ENCODE data around the gene SSR3.

Gene SSR3

DNA sequence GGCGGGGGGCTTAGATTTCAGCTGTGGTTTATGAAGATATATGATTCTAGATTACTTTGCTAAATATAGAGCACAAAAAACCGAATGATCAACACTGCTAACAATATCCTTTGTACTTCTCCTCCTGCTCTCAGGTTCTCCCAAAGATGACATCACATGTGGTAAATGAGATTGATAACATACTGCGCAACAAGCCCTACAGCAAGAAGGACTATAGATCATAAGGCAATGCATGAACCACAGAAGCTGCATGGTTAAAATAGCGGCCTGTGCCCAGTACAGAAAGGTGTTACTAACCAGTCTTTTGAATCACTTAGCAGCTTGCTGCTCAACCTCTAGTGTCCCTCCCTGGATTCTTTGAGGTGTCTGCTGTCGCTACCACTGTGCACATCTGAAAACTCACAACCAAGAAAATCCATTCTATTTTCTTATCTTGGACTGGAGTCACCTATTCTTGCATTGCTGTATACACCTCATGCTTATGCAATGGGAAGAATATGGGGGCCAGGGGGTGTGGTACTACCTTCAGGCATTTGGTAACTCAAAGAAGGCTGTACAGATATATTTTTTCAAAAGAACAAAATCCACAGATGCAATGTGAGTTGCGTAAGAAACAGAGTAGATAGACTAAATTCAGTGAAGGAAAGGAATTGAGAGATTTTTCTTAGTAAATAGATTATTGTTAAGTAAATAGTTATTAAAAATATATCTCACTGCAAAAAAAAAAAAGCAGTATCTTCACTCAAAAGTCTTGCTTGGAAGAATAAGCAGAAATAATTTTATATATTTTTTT, 18.2 kb downstream of the SSR3 start:
- no peak overlapping the region for H3K27ac ChIP-seq (replicated peaks)
- 0 out of 2 replicates have a peak, but pooled peaks have one; percentile 37 for TF ChIP-seq POLR2AphosphoS5 (IDR thresholded peaks at IDR 0.05; ENCODE audit: low read depth)
- TF ChIP-seq, protein P1, sequence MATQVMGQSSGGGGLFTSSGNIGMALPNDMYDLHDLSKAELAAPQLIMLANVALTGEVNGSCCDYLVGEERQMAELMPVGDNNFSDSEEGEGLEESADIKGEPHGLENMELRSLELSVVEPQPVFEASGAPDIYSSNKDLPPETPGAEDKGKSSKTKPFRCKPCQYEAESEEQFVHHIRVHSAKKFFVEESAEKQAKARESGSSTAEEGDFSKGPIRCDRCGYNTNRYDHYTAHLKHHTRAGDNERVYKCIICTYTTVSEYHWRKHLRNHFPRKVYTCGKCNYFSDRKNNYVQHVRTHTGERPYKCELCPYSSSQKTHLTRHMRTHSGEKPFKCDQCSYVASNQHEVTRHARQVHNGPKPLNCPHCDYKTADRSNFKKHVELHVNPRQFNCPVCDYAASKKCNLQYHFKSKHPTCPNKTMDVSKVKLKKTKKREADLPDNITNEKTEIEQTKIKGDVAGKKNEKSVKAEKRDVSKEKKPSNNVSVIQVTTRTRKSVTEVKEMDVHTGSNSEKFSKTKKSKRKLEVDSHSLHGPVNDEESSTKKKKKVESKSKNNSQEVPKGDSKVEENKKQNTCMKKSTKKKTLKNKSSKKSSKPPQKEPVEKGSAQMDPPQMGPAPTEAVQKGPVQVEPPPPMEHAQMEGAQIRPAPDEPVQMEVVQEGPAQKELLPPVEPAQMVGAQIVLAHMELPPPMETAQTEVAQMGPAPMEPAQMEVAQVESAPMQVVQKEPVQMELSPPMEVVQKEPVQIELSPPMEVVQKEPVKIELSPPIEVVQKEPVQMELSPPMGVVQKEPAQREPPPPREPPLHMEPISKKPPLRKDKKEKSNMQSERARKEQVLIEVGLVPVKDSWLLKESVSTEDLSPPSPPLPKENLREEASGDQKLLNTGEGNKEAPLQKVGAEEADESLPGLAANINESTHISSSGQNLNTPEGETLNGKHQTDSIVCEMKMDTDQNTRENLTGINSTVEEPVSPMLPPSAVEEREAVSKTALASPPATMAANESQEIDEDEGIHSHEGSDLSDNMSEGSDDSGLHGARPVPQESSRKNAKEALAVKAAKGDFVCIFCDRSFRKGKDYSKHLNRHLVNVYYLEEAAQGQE (IDR thresholded peaks at IDR 0.05; ENCODE audit: insufficient replicate concordance, low read depth) = no peak
- no peaks in the 10 kb centered on the region for H3K27me3 ChIP-seq (ENCODE audit: insufficient read depth, poor library complexity, severe bottlenecking)
- no peak overlapping the region for H3K4me3 ChIP-seq (replicated peaks; ENCODE audit: insufficient read depth, low read length)
- DNase-seq (ENCODE audit: low read depth in 1 of 2, low spot score in 1 of 2) = no peak

DNA sequence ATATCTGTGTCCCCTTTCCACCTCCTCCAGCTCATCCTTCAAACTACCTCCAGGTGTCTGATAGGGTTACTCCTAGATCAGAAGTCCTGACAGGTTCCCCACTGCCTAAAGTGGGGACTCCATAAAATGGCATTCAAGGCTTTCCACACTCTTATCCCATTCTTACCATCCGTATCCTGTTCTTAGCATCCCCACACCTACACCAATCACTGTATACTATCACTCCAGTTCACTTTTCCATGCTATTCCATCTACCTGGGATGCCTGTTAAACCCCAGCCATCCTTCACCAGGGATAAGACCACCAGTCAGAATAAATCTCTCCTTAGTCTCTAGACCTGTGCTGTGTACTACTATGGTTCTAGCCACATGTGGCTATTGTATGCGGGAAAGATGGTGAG, 19.1 kb downstream of the SSR3 start:
- Histone ChIP-seq H3K27me3 (ENCODE audit: insufficient read depth, poor library complexity, severe bottlenecking) (no peaks in the 10 kb centered on the region), H3K4me3 (replicated peaks; ENCODE audit: insufficient read depth, low read length) (no peak overlapping the region), H3K27ac (replicated peaks) (no peak overlapping the region)
- TF ChIP-seq GABPA (IDR thresholded peaks at IDR 0.05; ENCODE audit: low read depth) (no peak), POLR2AphosphoS5 (IDR thresholded peaks at IDR 0.05; ENCODE audit: low read depth) (no peak; the same call in 1 of the 2 replicates), SPI1 (IDR thresholded peaks at IDR 0.05; ENCODE audit: borderline replicate concordance, low read depth) (no peak)
- TF ChIP-seq, protein P2, sequence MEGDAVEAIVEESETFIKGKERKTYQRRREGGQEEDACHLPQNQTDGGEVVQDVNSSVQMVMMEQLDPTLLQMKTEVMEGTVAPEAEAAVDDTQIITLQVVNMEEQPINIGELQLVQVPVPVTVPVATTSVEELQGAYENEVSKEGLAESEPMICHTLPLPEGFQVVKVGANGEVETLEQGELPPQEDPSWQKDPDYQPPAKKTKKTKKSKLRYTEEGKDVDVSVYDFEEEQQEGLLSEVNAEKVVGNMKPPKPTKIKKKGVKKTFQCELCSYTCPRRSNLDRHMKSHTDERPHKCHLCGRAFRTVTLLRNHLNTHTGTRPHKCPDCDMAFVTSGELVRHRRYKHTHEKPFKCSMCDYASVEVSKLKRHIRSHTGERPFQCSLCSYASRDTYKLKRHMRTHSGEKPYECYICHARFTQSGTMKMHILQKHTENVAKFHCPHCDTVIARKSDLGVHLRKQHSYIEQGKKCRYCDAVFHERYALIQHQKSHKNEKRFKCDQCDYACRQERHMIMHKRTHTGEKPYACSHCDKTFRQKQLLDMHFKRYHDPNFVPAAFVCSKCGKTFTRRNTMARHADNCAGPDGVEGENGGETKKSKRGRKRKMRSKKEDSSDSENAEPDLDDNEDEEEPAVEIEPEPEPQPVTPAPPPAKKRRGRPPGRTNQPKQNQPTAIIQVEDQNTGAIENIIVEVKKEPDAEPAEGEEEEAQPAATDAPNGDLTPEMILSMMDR (IDR thresholded peaks at IDR 0.05; ENCODE audit: insufficient read depth, low read length) = no peak
- TF ChIP-seq, protein P1 (IDR thresholded peaks at IDR 0.05; ENCODE audit: insufficient replicate concordance, low read depth) = no peak
- no peak for DNase-seq (ENCODE audit: low read depth in 1 of 2, low spot score in 1 of 2)

DNA sequence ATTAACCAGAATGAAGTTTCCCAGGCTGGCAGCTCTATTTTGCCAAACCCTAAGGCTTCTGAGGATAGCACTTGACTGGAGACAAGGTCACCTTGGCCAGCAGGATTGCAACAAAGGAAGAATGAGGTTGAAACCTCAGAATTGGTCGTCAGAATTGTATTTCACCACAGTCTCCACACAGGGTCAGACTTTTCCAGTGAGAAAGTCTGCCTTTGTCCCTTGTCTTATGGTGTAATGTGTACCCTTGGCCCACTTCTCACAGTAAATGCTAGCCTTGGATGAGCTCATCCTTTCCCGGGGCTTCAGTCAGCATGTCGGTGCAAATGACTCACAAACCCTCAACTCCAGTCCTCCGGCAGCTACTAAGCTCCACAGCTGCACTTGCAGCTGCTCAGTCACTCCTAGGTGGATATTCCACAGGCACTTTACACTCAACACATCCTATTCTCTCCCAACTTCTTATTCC, 19.7 kb downstream of the SSR3 start:
- Histone ChIP-seq H3K4me3 (replicated peaks; ENCODE audit: insufficient read depth, low read length) (no peak overlapping the region), H3K27me3 (ENCODE audit: insufficient read depth, poor library complexity, severe bottlenecking) (no peaks in the 10 kb centered on the region), H3K27ac (replicated peaks) (no peak overlapping the region)
- peak in 1 of 2 experiments; percentile 34 for DNase-seq (ENCODE audit: low read depth in 1 of 2, low spot score in 1 of 2)
- TF ChIP-seq, protein P1 (IDR thresholded peaks at IDR 0.05; ENCODE audit: insufficient replicate concordance, low read depth) = no peak
- TF ChIP-seq, protein P2 (IDR thresholded peaks at IDR 0.05; ENCODE audit: insufficient read depth, low read length) = peak; percentile 1
- peak; percentile 26; the same call in 1 of the 2 replicates for TF ChIP-seq POLR2AphosphoS5 (IDR thresholded peaks at IDR 0.05; ENCODE audit: low read depth)

Data from HL-60 (cell line).